HEK293 (cell line): ENCODE data around the gene WDR7.

Experiments used
- CTCF ChIA-PET: fragments of 350-600 bp; formaldehyde crosslinking; extraction: SDS; loops from one replicate; lab custom pipeline; 2021; ENCODE audit warnings: antibody characterized with exemption; lab: Yijun Ruan, JAX
- POLR2A ChIA-PET: fragments of 300-600 bp; formaldehyde crosslinking; extraction: SDS; loops from one replicate; lab custom pipeline; 2020; ENCODE audit warnings: antibody characterized with exemption, inconsistent platforms; lab: Yijun Ruan, JAX
- H3K27ac ChIP-seq: fragments of 200-500 bp; sonication (Bioruptor generic); 2 replicates; pipeline ENCODE4 v1.5.1; 2014; ENCODE audit warnings: low read depth, low read length, control low read depth, inconsistent platforms; ENCODE audit errors: extremely low read depth
- H3K36me3 ChIP-seq, 2 experiments: fragments of 200-500 bp in 1 of 2; sonication (Bioruptor generic) in 1 of 2; 1 replicate in 1 of 2; 2 replicates in 1 of 2; pipeline ENCODE4 v1.5.1; 2014 to 2017; ENCODE audit warnings: inconsistent platforms in 2 of 2, low read length in 2 of 2; ENCODE audit not compliant: control insufficient read depth in 2 of 2, insufficient read depth in 1 of 2
- H3K4me1 ChIP-seq: fragments of 200-500 bp; sonication (Bioruptor generic); 2 replicates; pipeline ENCODE4 v1.5.1; 2014; ENCODE audit warnings: mild to moderate bottlenecking, low read length, inconsistent platforms; ENCODE audit not compliant: control insufficient read depth, insufficient read depth
- H3K4me3 ChIP-seq: 2 replicates; pipeline ENCODE4 v1.5.1; 2011; ENCODE audit warnings: low read depth, mild to moderate bottlenecking, control low read depth, low read length, moderate library complexity
- H3K9me3 ChIP-seq: fragments of 200-500 bp; sonication (Bioruptor generic); 2 replicates; pipeline ENCODE4 v1.5.1; 2014; ENCODE audit warnings: low read depth, low read length, inconsistent platforms; ENCODE audit not compliant: control insufficient read depth, insufficient read depth
- ELK4 ChIP-seq: IDR thresholded peaks from 2 replicates; pipeline ENCODE4 v1.6.1; 2011; ENCODE audit warnings: mild to moderate bottlenecking, low read depth, low read length, borderline replicate concordance
- FEZF1 ChIP-seq: fragments of 450-650 bp; formaldehyde crosslinking; IDR thresholded peaks from 2 replicates; pipeline ENCODE4 v1.5.1; 2016; ENCODE audit warnings: missing biosample characterization, missing genetic modification characterization
- KLF1 ChIP-seq: fragments of 450-650 bp; formaldehyde crosslinking; IDR thresholded peaks from 2 replicates; pipeline ENCODE4 v1.5.1; 2016; ENCODE audit warnings: missing biosample characterization, missing genetic modification characterization
- KLF10 ChIP-seq: fragments of 450-650 bp; IDR thresholded peaks from 2 replicates; pipeline ENCODE4 v1.5.1; 2018; ENCODE audit warnings: missing biosample characterization, mild to moderate bottlenecking, missing genetic modification characterization
- PRDM4 ChIP-seq: fragments of 450-650 bp; formaldehyde crosslinking; IDR thresholded peaks from 2 replicates; pipeline ENCODE4 v1.5.1; 2017; ENCODE audit warnings: missing biosample characterization, missing genetic modification characterization
- YY2 ChIP-seq: fragments of 450-650 bp; formaldehyde crosslinking; IDR thresholded peaks from 2 replicates; pipeline ENCODE4 v1.5.1; 2016; ENCODE audit warnings: missing biosample characterization, missing genetic modification characterization
- ZBTB10 ChIP-seq: fragments of 450-650 bp; formaldehyde crosslinking; IDR thresholded peaks from 2 replicates; pipeline ENCODE4 v1.5.1; 2016; ENCODE audit warnings: missing biosample characterization, missing genetic modification characterization
- ZBTB48 ChIP-seq: fragments of 450-650 bp; formaldehyde crosslinking; IDR thresholded peaks from 2 replicates; pipeline ENCODE4 v1.5.1; 2016; ENCODE audit warnings: missing biosample characterization, missing genetic modification characterization
- ZNF114 ChIP-seq: fragments of 450-650 bp; formaldehyde crosslinking; IDR thresholded peaks from 2 replicates; pipeline ENCODE4 v1.5.0; 2017; ENCODE audit warnings: missing biosample characterization, missing genetic modification characterization
- ZNF175 ChIP-seq: fragments of 450-650 bp; formaldehyde crosslinking; IDR thresholded peaks from 2 replicates; pipeline ENCODE4 v1.5.1; 2016; ENCODE audit warnings: missing biosample characterization, missing genetic modification characterization
- ZNF26 ChIP-seq: fragments of 450-650 bp; formaldehyde crosslinking; IDR thresholded peaks from 2 replicates; pipeline ENCODE4 v1.5.1; 2016; ENCODE audit warnings: missing biosample characterization, missing genetic modification characterization
- ZNF394 ChIP-seq: fragments of 450-650 bp; formaldehyde crosslinking; IDR thresholded peaks from 2 replicates; pipeline ENCODE4 v1.5.1; 2016; ENCODE audit warnings: missing biosample characterization, missing genetic modification characterization, mild to moderate bottlenecking, moderate library complexity, borderline replicate concordance
- ZNF426 ChIP-seq: fragments of 450-650 bp; formaldehyde crosslinking; IDR thresholded peaks from 2 replicates; pipeline ENCODE4 v1.5.1; 2017; ENCODE audit warnings: missing biosample characterization, missing genetic modification characterization, mild to moderate bottlenecking, inconsistent platforms, moderate library complexity
- ZNF473 ChIP-seq: fragments of 450-650 bp; formaldehyde crosslinking; IDR thresholded peaks from 2 replicates; pipeline ENCODE4 v1.5.1; 2017; ENCODE audit warnings: missing biosample characterization, missing genetic modification characterization
- ZNF561 ChIP-seq: fragments of 450-650 bp; IDR thresholded peaks from 2 replicates; pipeline ENCODE4 v1.5.1; 2018; ENCODE audit warnings: missing biosample characterization, missing genetic modification characterization, borderline replicate concordance
- ZNF600 ChIP-seq: fragments of 450-650 bp; formaldehyde crosslinking; IDR thresholded peaks from 2 replicates; pipeline ENCODE4 v1.5.1; 2016; ENCODE audit warnings: missing biosample characterization, missing genetic modification characterization
- ZNF670 ChIP-seq: fragments of 450-650 bp; formaldehyde crosslinking; IDR thresholded peaks from 2 replicates; pipeline ENCODE4 v1.5.1; 2016; ENCODE audit warnings: missing biosample characterization, missing genetic modification characterization, low read depth
- ZSCAN23 ChIP-seq: fragments of 450-650 bp; formaldehyde crosslinking; IDR thresholded peaks from 2 replicates; pipeline ENCODE4 v1.5.1; 2016; ENCODE audit warnings: missing biosample characterization, missing genetic modification characterization
- TF ChIP-seq, protein P1 (sequence below): fragments of 450-650 bp; formaldehyde crosslinking; IDR thresholded peaks from 2 replicates; pipeline ENCODE4 v1.5.1; 2016; ENCODE audit warnings: missing biosample characterization, missing genetic modification characterization
- TF ChIP-seq, protein P2 (sequence below): fragments of 450-650 bp; formaldehyde crosslinking; IDR thresholded peaks from 2 replicates; pipeline ENCODE4 v1.5.1; 2016; ENCODE audit warnings: missing biosample characterization, missing genetic modification characterization
- TF ChIP-seq, protein P3 (sequence below): fragments of 450-650 bp; IDR thresholded peaks from 2 replicates; pipeline ENCODE4 v1.5.1; 2018; ENCODE audit warnings: missing biosample characterization, mild to moderate bottlenecking, missing genetic modification characterization

WDR7 gene

GRCh38 chr18:56870982-56871381 lies 219.8 kb downstream of the WDR7 start:
- no peaks in the 10 kb centered on the region for H3K9me3 ChIP-seq
- no peak overlapping the region for H3K4me3 ChIP-seq
- H3K36me3 ChIP-seq: no peaks in the 10 kb centered on the region
- peaks cover 4% of the 10 kb centered on the region; the same call in 1 of the 2 replicates for H3K4me1 ChIP-seq
- no peak overlapping the region for H3K27ac ChIP-seq
- CTCF ChIA-PET: no interaction called here
- no peak for TF ChIP-seq PRDM4
- no peak for TF ChIP-seq FEZF1 (tag by site-specific recombination)
- TF ChIP-seq KLF1 (tag by site-specific recombination): no peak
- no peak for TF ChIP-seq ZSCAN23 (tag by site-specific recombination)
- POLR2A ChIA-PET: no interaction called here

DNA sequence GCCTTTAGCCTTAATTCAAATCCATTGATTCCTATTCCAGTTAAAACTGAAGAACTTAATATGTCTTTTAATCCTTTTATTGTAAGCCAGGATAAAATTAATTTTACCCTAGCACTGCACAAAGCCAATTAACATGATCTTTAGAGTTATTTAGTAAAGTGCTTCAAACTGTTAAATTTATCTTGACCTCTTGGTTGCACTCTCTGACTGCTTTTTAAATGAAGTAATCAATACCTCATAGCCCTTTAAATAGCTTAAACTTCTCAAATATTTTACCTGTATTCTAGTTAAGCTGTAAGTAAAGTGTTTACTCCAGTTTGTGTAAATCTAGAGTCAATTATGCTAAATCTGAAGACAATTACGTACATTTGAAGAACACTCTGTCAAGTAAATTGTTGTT lies 221.0 kb downstream of the WDR7 start:
- Histone ChIP-seq H3K4me1 (peaks cover 4% of the 10 kb centered on the region; the same call in 1 of the 2 replicates), H3K9me3 (no peaks in the 10 kb centered on the region), H3K27ac (no peak overlapping the region), H3K36me3 (no peaks in the 10 kb centered on the region), H3K4me3 (no peak overlapping the region)
- ChIA-PET CTCF (interaction anchor here (0.6 kb wide), 1 partner anchor 121 kb away, joined by 3 read pairs; no protein-coding TSS in a partner anchor), POLR2A (no interaction called here)
- TF ChIP-seq KLF10 (tag by site-specific recombination) (no peak), ZNF670 (no peak), ZNF600 (tag by site-specific recombination) (no peak), ZNF426 (tag by site-specific recombination) (no peak), ZNF561 (tag by site-specific recombination) (no peak), ZNF114 (tag by site-specific recombination) (no peak), ZNF394 (tag by site-specific recombination) (no peak), ZNF26 (tag by site-specific recombination) (no peak), ZNF175 (tag by site-specific recombination) (no peak), ZBTB48 (tag by site-specific recombination) (no peak), ZNF473 (no peak), ELK4 (no peak), ZBTB10 (tag by site-specific recombination) (no peak), YY2 (tag by site-specific recombination) (no peak)
- TF ChIP-seq, protein P1, sequence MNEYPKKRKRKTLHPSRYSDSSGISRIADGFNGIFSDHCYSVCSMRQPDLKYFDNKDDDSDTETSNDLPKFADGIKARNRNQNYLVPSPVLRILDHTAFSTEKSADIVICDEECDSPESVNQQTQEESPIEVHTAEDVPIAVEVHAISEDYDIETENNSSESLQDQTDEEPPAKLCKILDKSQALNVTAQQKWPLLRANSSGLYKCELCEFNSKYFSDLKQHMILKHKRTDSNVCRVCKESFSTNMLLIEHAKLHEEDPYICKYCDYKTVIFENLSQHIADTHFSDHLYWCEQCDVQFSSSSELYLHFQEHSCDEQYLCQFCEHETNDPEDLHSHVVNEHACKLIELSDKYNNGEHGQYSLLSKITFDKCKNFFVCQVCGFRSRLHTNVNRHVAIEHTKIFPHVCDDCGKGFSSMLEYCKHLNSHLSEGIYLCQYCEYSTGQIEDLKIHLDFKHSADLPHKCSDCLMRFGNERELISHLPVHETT (tag by site-specific recombination): no peak
- TF ChIP-seq, protein P2, sequence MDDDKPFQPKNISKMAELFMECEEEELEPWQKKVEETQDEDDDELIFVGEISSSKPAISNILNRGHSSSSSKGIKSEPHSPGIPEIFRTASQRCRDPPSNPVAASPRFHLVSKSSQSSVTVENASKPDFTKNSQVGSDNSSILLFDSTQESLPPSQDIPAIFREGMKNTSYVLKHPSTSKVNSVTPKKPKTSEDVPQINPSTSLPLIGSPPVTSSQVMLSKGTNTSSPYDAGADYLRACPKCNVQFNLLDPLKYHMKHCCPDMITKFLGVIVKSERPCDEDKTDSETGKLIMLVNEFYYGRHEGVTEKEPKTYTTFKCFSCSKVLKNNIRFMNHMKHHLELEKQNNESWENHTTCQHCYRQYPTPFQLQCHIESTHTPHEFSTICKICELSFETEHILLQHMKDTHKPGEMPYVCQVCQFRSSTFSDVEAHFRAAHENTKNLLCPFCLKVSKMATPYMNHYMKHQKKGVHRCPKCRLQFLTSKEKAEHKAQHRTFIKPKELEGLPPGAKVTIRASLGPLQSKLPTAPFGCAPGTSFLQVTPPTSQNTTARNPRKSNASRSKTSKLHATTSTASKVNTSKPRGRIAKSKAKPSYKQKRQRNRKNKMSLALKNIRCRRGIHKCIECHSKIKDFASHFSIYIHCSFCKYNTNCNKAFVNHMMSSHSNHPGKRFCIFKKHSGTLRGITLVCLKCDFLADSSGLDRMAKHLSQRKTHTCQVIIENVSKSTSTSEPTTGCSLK (tag by site-specific recombination): no peak
- TF ChIP-seq, protein P3, sequence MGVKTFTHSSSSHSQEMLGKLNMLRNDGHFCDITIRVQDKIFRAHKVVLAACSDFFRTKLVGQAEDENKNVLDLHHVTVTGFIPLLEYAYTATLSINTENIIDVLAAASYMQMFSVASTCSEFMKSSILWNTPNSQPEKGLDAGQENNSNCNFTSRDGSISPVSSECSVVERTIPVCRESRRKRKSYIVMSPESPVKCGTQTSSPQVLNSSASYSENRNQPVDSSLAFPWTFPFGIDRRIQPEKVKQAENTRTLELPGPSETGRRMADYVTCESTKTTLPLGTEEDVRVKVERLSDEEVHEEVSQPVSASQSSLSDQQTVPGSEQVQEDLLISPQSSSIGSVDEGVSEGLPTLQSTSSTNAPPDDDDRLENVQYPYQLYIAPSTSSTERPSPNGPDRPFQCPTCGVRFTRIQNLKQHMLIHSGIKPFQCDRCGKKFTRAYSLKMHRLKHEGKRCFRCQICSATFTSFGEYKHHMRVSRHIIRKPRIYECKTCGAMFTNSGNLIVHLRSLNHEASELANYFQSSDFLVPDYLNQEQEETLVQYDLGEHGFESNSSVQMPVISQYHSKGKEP: no peak
